ENCODE results near the gene MYO16. TPM values are rescaled to one million over a fixed set of nuclear protein-coding genes. Genes with fewer than 3 reads are reported as not detected.

Gene MYO16
- total RNA-seq, 1 experiment from 2014 or later, result not detected

- H4K91ac ChIP-seq (ENCODE audit: insufficient read length, low read depth, low read length), result no peak overlapping the region
- no peak overlapping the region for H2BK5ac ChIP-seq (ENCODE audit: insufficient read length, low read length)
- H3K79me1 ChIP-seq (ENCODE audit: insufficient read depth, low read depth, low read length, poor library complexity, severe bottlenecking), result no peaks in the 10 kb centered on the region
- no peak overlapping the region for H3K27ac ChIP-seq (ENCODE audit: insufficient read length, low read depth, low read length)
- no CpG with 5 or more reads among the region's 4 CpGs for WGBS (ENCODE audit: extremely low coverage, insufficient read length, low lambda C conversion rate)
- no peak overlapping the region for H2BK15ac ChIP-seq (ENCODE audit: low read depth, low read length)
- H3K9ac ChIP-seq (ENCODE audit: extremely low read depth, insufficient read length, low read length), result no peak overlapping the region
- peaks cover 15 to 24% of the 10 kb centered on the region in 2 experiments for H3K4me1 Mint-ChIP-seq
- no peaks in the 10 kb centered on the region for H3K23me2 ChIP-seq (ENCODE audit: insufficient read length, low read depth, low read length, poor library complexity, severe bottlenecking)
- no peak overlapping the region for H3T11ph ChIP-seq (ENCODE audit: low read length)
- H3K4me2 ChIP-seq (ENCODE audit: insufficient read depth, insufficient read length, low read length), result no peak overlapping the region
- peak overlapping the region in 1 of 3 experiments; percentile 93; a peak in 1 of 7 replicates for H3K27ac Mint-ChIP-seq
- H3K14ac ChIP-seq (ENCODE audit: insufficient read depth, low read length), result no peak overlapping the region
- no peak overlapping the region for H2BK120ac ChIP-seq (ENCODE audit: low read depth, low read length, poor library complexity, severe bottlenecking)
- H4K20me1 ChIP-seq (ENCODE audit: control insufficient read depth, insufficient read depth, insufficient read length), result no peaks in the 10 kb centered on the region
- H3K79me2 ChIP-seq (ENCODE audit: insufficient read depth, low read length), result no peaks in the 10 kb centered on the region
- H3K36me3 Mint-ChIP-seq (ENCODE audit: insufficient read depth in 1 of 3, low read depth in 3 of 3), result peaks cover 0 to 4% (median 0%) of the 10 kb centered on the region in 3 experiments; a peak in 1 of 7 replicates
- H3K4me1 ChIP-seq (ENCODE audit: insufficient read depth, low read length), result no peaks in the 10 kb centered on the region
- no peaks in the 10 kb centered on the region for H3K27me3 Mint-ChIP-seq (ENCODE audit: low read depth)
- H4K8ac ChIP-seq (replicated peaks; ENCODE audit: insufficient read length, low read depth, low read length), result no peak overlapping the region
- no peaks in the 10 kb centered on the region for H3K9me3 ChIP-seq (ENCODE audit: control insufficient read depth, low read depth, low read length)
- H4K5ac ChIP-seq (ENCODE audit: insufficient read length, low read depth, low read length), result no peak overlapping the region
- H3K27me3 ChIP-seq (ENCODE audit: insufficient read depth, low read length), result no peaks in the 10 kb centered on the region
- H2AFZ ChIP-seq (ENCODE audit: low read length), result no peak overlapping the region
- no peak overlapping the region for H3K4me3 Mint-ChIP-seq
- no peak overlapping the region for H3K23ac ChIP-seq (ENCODE audit: insufficient read length, low read depth, low read length)
- H2BK20ac ChIP-seq (ENCODE audit: low read depth, low read length, poor library complexity, severe bottlenecking), result no peak overlapping the region
- H3K9me3 Mint-ChIP-seq, result peaks cover under 1 to 3% of the 10 kb centered on the region in 2 experiments; a peak in 3 of 5 replicates
- no peak overlapping the region for H3K56ac ChIP-seq (ENCODE audit: insufficient read length, low read depth, low read length)
- no peak for TF ChIP-seq CTCF (conservative IDR thresholded peaks at IDR 0.05)
- no peak overlapping the region for H2BK12ac ChIP-seq (ENCODE audit: insufficient read length, low read depth, low read length)
- no peak overlapping the region for H2AK5ac ChIP-seq (ENCODE audit: insufficient read length, low read length)
- no peak for DNase-seq
- H3K18ac ChIP-seq (ENCODE audit: insufficient read length, low read depth, low read length), result no peak overlapping the region
- H3K4ac ChIP-seq (ENCODE audit: low read depth, low read length), result no peak overlapping the region
Observed at GRCh38 chr13:109146393-109146792, 517.0 kb downstream of the MYO16 start.
